Esophagus (tissue), 2 donors: ENCODE data around the gene NT5DC1. TPM values are rescaled to one million over a fixed set of nuclear protein-coding genes. Genes with fewer than 3 reads are reported as not detected.

Source experiments
- H3K27ac ChIP-seq, 2 donors: one replicate each; pipeline ENCODE4 v1.5.1; 2013; ENCODE audit warnings: low read depth in 2 of 2, mild to moderate bottlenecking in 2 of 2, inconsistent platforms in 1 of 2, low read length in 1 of 2, moderate library complexity in 1 of 2
- H3K27me3 ChIP-seq, 2 donors: one replicate each; pipeline ENCODE4 v1.6.1; 2013; ENCODE audit warnings: low read length in 2 of 2, control low read depth in 1 of 2, mild to moderate bottlenecking in 1 of 2; ENCODE audit not compliant: insufficient read depth in 2 of 2, control insufficient read depth in 1 of 2
- H3K36me3 ChIP-seq, 2 donors: one replicate each; pipeline ENCODE4 v1.6.1; 2013; ENCODE audit warnings: low read length in 1 of 2; ENCODE audit not compliant: control insufficient read depth in 2 of 2, insufficient read depth in 2 of 2
- H3K4me1 ChIP-seq, 2 donors: one replicate each; pipeline ENCODE4 v1.6.1; 2013; ENCODE audit warnings: low read length in 1 of 2; ENCODE audit not compliant: control insufficient read depth in 2 of 2, insufficient read depth in 2 of 2
- H3K4me3 ChIP-seq, 2 donors: one replicate each; pipeline ENCODE4 v1.5.1; 2013; ENCODE audit warnings: low read length in 2 of 2, mild to moderate bottlenecking in 2 of 2, low read depth in 1 of 2, moderate library complexity in 1 of 2
- H3K9me3 ChIP-seq, 2 donors: one replicate each; pipeline ENCODE4 v1.6.1; 2013; ENCODE audit warnings: mild to moderate bottlenecking in 2 of 2, low read depth in 1 of 2, low read length in 1 of 2, moderate library complexity in 1 of 2; ENCODE audit not compliant: control insufficient read depth in 2 of 2, insufficient read depth in 1 of 2
- WGBS, 2 donors: extraction: QIAGEN DNeasy Blood & Tissue Kit; methylation state at CpG; one replicate each; pipeline ENCODE4 v1.1.7; 2013; 5-methylcytosine and 5-hydroxymethylcytosine counted together
- polyA plus RNA-seq, 2 donors: library from polyadenylated mRNA; stranded (reverse); fragments of 200-250 nt; gene quantifications; one replicate each; pipeline ENCODE4 v1.2.3, GENCODE V29; 2013
- donor health status: healthy with polysubstance abuse.
- donor health status: Bipolar disorder and iron deficiency.

The NT5DC1 gene
- polyA plus RNA-seq, 2 donors, result 4.0 to 18.1 TPM

- WGBS, 2 donors, result 94 to 96% methylated on average over 2 of the region's 2 CpGs
- Histone ChIP-seq H3K4me1 (no peaks in the 10 kb centered on the region), H3K9me3 (no peaks in the 10 kb centered on the region)
Observed at GRCh38 chr6:116154887-116155286, 54.2 kb downstream of the NT5DC1 start.

GRCh38 chr6:116156405-116157326 is 56.0 kb downstream of the NT5DC1 start:
- Histone ChIP-seq H3K27ac (no peak overlapping the region), H3K4me1 (no peaks in the 10 kb centered on the region), H3K27me3 (no peaks in the 10 kb centered on the region), H3K36me3 (no peaks in the 10 kb centered on the region), H3K4me3 (no peak overlapping the region), H3K9me3 (no peaks in the 10 kb centered on the region)
- WGBS, 2 donors, result 82 to 88% methylated on average over 7 of the region's 7 CpGs

More at GRCh38 chr6:116154887-116155286, 54.2 kb downstream of the NT5DC1 start:
- H3K36me3 ChIP-seq, result no peaks in the 10 kb centered on the region
- no peak overlapping the region for H3K27ac ChIP-seq
- no peak overlapping the region for H3K4me3 ChIP-seq
- no peaks in the 10 kb centered on the region for H3K27me3 ChIP-seq

GRCh38 chr6:116157391-116157790 is 56.7 kb downstream of the NT5DC1 start:
- H3K27ac ChIP-seq, result no peak overlapping the region
- H3K27me3 ChIP-seq, result no peaks in the 10 kb centered on the region
- H3K4me3 ChIP-seq, result no peak overlapping the region
- WGBS, 2 donors, result 76 to 83% methylated on average over 1 of the region's 1 CpG
- no peaks in the 10 kb centered on the region for H3K9me3 ChIP-seq
- H3K36me3 ChIP-seq, result no peaks in the 10 kb centered on the region
- no peaks in the 10 kb centered on the region for H3K4me1 ChIP-seq

- H3K9me3 ChIP-seq, result no peaks in the 10 kb centered on the region
- no peaks in the 10 kb centered on the region for H3K4me1 ChIP-seq
- no peak overlapping the region for H3K27ac ChIP-seq
- H3K36me3 ChIP-seq, result no peaks in the 10 kb centered on the region
- H3K4me3 ChIP-seq, result no peak overlapping the region
- no peaks in the 10 kb centered on the region for H3K27me3 ChIP-seq
- 44 to 47% methylated on average over 3 of the region's 3 CpGs for WGBS, 2 donors
Observed at GRCh38 chr6:116158641-116159040, 58.0 kb downstream of the NT5DC1 start.

- no peak overlapping the region for H3K4me3 ChIP-seq
- no peaks in the 10 kb centered on the region for H3K4me1 ChIP-seq
- no peak overlapping the region for H3K27ac ChIP-seq
- no peaks in the 10 kb centered on the region for H3K27me3 ChIP-seq
- no peaks in the 10 kb centered on the region for H3K9me3 ChIP-seq
- no peaks in the 10 kb centered on the region for H3K36me3 ChIP-seq
- WGBS, 2 donors, result 87 to 94% methylated on average over 3 of the region's 3 CpGs
Observed at GRCh38 chr6:116159782-116160524, 59.3 kb downstream of the NT5DC1 start.

- WGBS, 2 donors, result 83 to 94% methylated on average over 1 of the region's 1 CpG
Observed at GRCh38 chr6:116165596-116165995, 64.9 kb downstream of the NT5DC1 start.

GRCh38 chr6:116166369-116166768 is 65.7 kb downstream of the NT5DC1 start:
- 80 to 84% methylated on average over 1 of the region's 1 CpG for WGBS, 2 donors
- H3K36me3 ChIP-seq, result no peaks in the 10 kb centered on the region

More at GRCh38 chr6:116165596-116165995, 64.9 kb downstream of the NT5DC1 start:
- no peak overlapping the region for H3K4me3 ChIP-seq
- no peak overlapping the region for H3K27ac ChIP-seq
- peaks cover 0 to 2% of the 10 kb centered on the region in 2 donors for H3K4me1 ChIP-seq
- no peaks in the 10 kb centered on the region for H3K27me3 ChIP-seq
- H3K36me3 ChIP-seq, result no peaks in the 10 kb centered on the region
- H3K9me3 ChIP-seq, result no peaks in the 10 kb centered on the region

GRCh38 chr6:116168148-116168547 is 67.5 kb downstream of the NT5DC1 start:
- WGBS, 2 donors, result 97 to 100% methylated on average over 1 of the region's 1 CpG
- Histone ChIP-seq H3K4me3 (no peak overlapping the region), H3K9me3 (no peaks in the 10 kb centered on the region), H3K36me3 (no peaks in the 10 kb centered on the region), H3K27ac (no peak overlapping the region), H3K4me1 (peaks cover 0 to 2% of the 10 kb centered on the region in 2 donors), H3K27me3 (no peaks in the 10 kb centered on the region)

More at GRCh38 chr6:116166369-116166768, 65.7 kb downstream of the NT5DC1 start:
- Histone ChIP-seq H3K4me1 (peaks cover 0 to 2% of the 10 kb centered on the region in 2 donors), H3K27ac (no peak overlapping the region), H3K4me3 (no peak overlapping the region), H3K27me3 (no peaks in the 10 kb centered on the region), H3K9me3 (no peaks in the 10 kb centered on the region)

GRCh38 chr6:116169880-116170279 is 69.2 kb downstream of the NT5DC1 start:
- Histone ChIP-seq H3K27me3 (no peaks in the 10 kb centered on the region), H3K4me1 (peaks cover 0 to 2% of the 10 kb centered on the region in 2 donors), H3K9me3 (no peaks in the 10 kb centered on the region), H3K4me3 (no peak overlapping the region), H3K36me3 (no peaks in the 10 kb centered on the region), H3K27ac (no peak overlapping the region)
- WGBS, 2 donors, result 80 to 89% methylated on average over 2 of the region's 2 CpGs
